DND-41 (cell line): ENCODE data around the gene HM13.

Experiments used
- ATAC-seq: fragments of 200-7000 bp; cut with Tn5 transposase; 3 replicates; pipeline ENCODE4 v1.9.1; 2021; ENCODE audit warnings: low read depth; ENCODE audit not compliant: insufficient read depth
- DNase-seq: peaks from one replicate; pipeline ENCODE4 v3.0.0-alpha.2; 2020
- H2AFZ ChIP-seq: 2 replicates; pipeline ENCODE4 v1.6.0; 2012; ENCODE audit warnings: low read depth, low read length
- H3K27ac ChIP-seq: 2 replicates; pipeline ENCODE4 v1.5.1; 2012; ENCODE audit warnings: low read length, inconsistent platforms
- H3K27me3 ChIP-seq: fragments of 200-600 bp; sonication (generic); 2 replicates; pipeline ENCODE4 v1.6.0; 2012; ENCODE audit warnings: low read length, mild to moderate bottlenecking, inconsistent platforms; ENCODE audit not compliant: insufficient read depth, poor library complexity
- H3K36me3 ChIP-seq: 2 replicates; pipeline ENCODE4 v1.5.1; 2012; ENCODE audit warnings: low read length, inconsistent platforms; ENCODE audit not compliant: insufficient read depth
- H3K4me1 ChIP-seq: 2 replicates; pipeline ENCODE4 v1.5.1; 2012; ENCODE audit warnings: mild to moderate bottlenecking, low read length; ENCODE audit not compliant: insufficient read depth
- H3K4me2 ChIP-seq: 2 replicates; pipeline ENCODE4 v1.6.0; 2012; ENCODE audit warnings: mild to moderate bottlenecking, moderate library complexity, low read length, inconsistent platforms; ENCODE audit not compliant: insufficient read depth
- H3K4me3 ChIP-seq, 2 experiments: fragments of 200-600 bp in 1 of 2; shearing (Covaris generic) in 1 of 2; 2 replicates each; pipeline ENCODE4 v1.5.1; 2012 to 2016; ENCODE audit warnings: inconsistent platforms in 2 of 2, low read length in 2 of 2, mild to moderate bottlenecking in 2 of 2, low read depth in 1 of 2, moderate library complexity in 1 of 2
- H3K79me2 ChIP-seq: 2 replicates; pipeline ENCODE4 v1.6.0; 2012; ENCODE audit warnings: low read length, inconsistent platforms; ENCODE audit not compliant: insufficient read depth
- H3K9ac ChIP-seq: 2 replicates; pipeline ENCODE4 v1.6.0; 2012; ENCODE audit warnings: low read depth, mild to moderate bottlenecking, inconsistent platforms, low read length, moderate library complexity
- H3K9me3 ChIP-seq: 2 replicates; pipeline ENCODE4 v1.5.1; 2012; ENCODE audit warnings: low read length, moderate library complexity, mild to moderate bottlenecking, inconsistent platforms; ENCODE audit not compliant: insufficient read depth, severe bottlenecking
- H4K20me1 ChIP-seq: 2 replicates; pipeline ENCODE4 v1.6.0; 2012; ENCODE audit warnings: low read length; ENCODE audit not compliant: insufficient read depth
- CTCF ChIP-seq: IDR thresholded peaks from 2 replicates; pipeline ENCODE4 v1.5.1; 2012; ENCODE audit warnings: borderline replicate concordance, low read length, moderate library complexity, mild to moderate bottlenecking; ENCODE audit not compliant: poor library complexity, severe bottlenecking; ENCODE audit errors: extremely low read depth
- EZH2 ChIP-seq: IDR thresholded peaks from 3 replicates; pipeline ENCODE4 v1.6.1; 2012; ENCODE audit warnings: borderline replicate concordance, low read depth, mild to moderate bottlenecking, moderate library complexity, low read length, inconsistent platforms; ENCODE audit not compliant: severe bottlenecking

HM13 gene

GRCh38 chr20:31555203-31555775 is 41.0 kb downstream of the HM13 start:
- DNase-seq: no peak
- Histone ChIP-seq H4K20me1 (no peaks in the 10 kb centered on the region), H3K9me3 (no peaks in the 10 kb centered on the region), H3K4me3 (no peak overlapping the region), H3K4me2 (no peak overlapping the region), H3K9ac (no peak overlapping the region), H3K4me1 (peaks cover 13% of the 10 kb centered on the region), H2AFZ (no peak overlapping the region), H3K27me3 (no peaks in the 10 kb centered on the region), H3K79me2 (no peaks in the 10 kb centered on the region), H3K27ac (no peak overlapping the region; the same call in 1 of the 2 replicates), H3K36me3 (peaks cover 73% of the 10 kb centered on the region)
- no peak for ATAC-seq
- TF ChIP-seq CTCF: no peak
- no peak for TF ChIP-seq EZH2

- peaks cover 78% of the 10 kb centered on the region for H3K36me3 ChIP-seq
- H3K4me2 ChIP-seq: no peak overlapping the region
These were observed 45.5 kb downstream of the HM13 start for GRCh38 chr20:31559704-31560093.

GRCh38 chr20:31560094-31560745 is 46.0 kb downstream of the HM13 start:
- no peaks in the 10 kb centered on the region for H4K20me1 ChIP-seq
- H2AFZ ChIP-seq: no peak overlapping the region
- DNase-seq (peak; percentile 84), ATAC-seq (peak; percentile 81)
- peak overlapping the region; percentile 54; the same call in 1 of the 2 replicates for H3K27ac ChIP-seq
- H3K4me3 ChIP-seq: no peak overlapping the region
- H3K9ac ChIP-seq: no peak overlapping the region; the same call in 1 of the 2 replicates
- no peak overlapping the region for H3K4me2 ChIP-seq
- H3K27me3 ChIP-seq: no peaks in the 10 kb centered on the region
- H3K79me2 ChIP-seq: no peaks in the 10 kb centered on the region
- peaks cover 15% of the 10 kb centered on the region for H3K4me1 ChIP-seq
- TF ChIP-seq CTCF (peak; percentile 96), EZH2 (no peak)
- peaks cover 73% of the 10 kb centered on the region for H3K36me3 ChIP-seq
- no peaks in the 10 kb centered on the region for H3K9me3 ChIP-seq

More at GRCh38 chr20:31559704-31560093, 45.5 kb downstream of the HM13 start:
- Histone ChIP-seq H3K27ac (peak overlapping the region; percentile 41), H2AFZ (no peak overlapping the region), H3K9me3 (no peaks in the 10 kb centered on the region), H4K20me1 (no peaks in the 10 kb centered on the region), H3K4me3 (no peak overlapping the region), H3K79me2 (no peaks in the 10 kb centered on the region), H3K9ac (no peak overlapping the region), H3K27me3 (no peaks in the 10 kb centered on the region), H3K4me1 (peaks cover 15% of the 10 kb centered on the region)
- TF ChIP-seq CTCF (no peak), EZH2 (no peak)
- ATAC-seq: no peak; the same call in 2 of the 3 replicates
- no peak for DNase-seq
